ENCODE results near the gene CCR7. TPM values are rescaled to one million over a fixed set of nuclear protein-coding genes. Genes with fewer than 3 reads are reported as not detected.
A peak's percentile ranks its signal among the peaks of the same experiment; 100 is the strongest.

The CCR7 gene
- total and polyA plus RNA-seq, 2 of the 8 experiments (the other 6 are each of a cell fraction or from before 2014, with no cell fraction given): 0.12 to 0.17 TPM

DNA sequence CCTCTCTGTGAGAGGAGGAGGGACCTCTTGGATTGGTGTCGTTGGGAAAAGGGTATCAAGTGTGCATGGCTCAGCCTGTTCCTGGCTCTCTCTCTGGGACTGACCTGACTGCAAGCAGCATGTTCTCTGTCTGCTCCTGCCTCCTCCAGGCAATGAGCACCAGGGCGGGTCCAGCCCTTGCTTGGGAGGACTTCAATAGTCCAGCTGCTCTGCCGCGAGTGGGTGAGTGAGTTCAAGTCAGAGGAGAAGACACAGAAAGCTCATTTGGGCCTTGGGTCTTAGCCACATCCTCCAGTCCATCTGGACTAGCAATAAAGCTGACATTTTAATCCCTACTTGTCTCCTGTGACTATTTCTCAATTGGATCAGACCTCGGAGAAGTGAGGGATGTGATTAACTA, 38.6 kb downstream of the CCR7 start:
- H2BK12ac ChIP-seq (ENCODE audit: low read depth, low read length): peak overlapping the region; percentile 51; the same call in 1 of the 2 replicates
- 94% methylated on average over 5 of the region's 5 CpGs; no CpG with 5 or more reads in 1 of the 2 experiments for WGBS, 2 experiments (ENCODE audit: extremely low coverage in 1 of 2, insufficient coverage in 1 of 2, insufficient read length in 1 of 2, insufficient replicate concordance in 2 of 2, low coverage in 1 of 2, low lambda C conversion rate in 2 of 2, missing lambda C conversion rate in 1 of 2)
- no peak for TF ChIP-seq CBX5 (IDR thresholded peaks at IDR 0.05; ENCODE audit: low read depth, low read length)
- TF ChIP-seq SAP30 (IDR thresholded peaks at IDR 0.05; ENCODE audit: insufficient read depth, insufficient replicate concordance, low read length): no peak
- TF ChIP-seq POLR2AphosphoS5 (IDR thresholded peaks at IDR 0.05; ENCODE audit: low read depth, low read length): no peak
- no peak for TF ChIP-seq SP4 (IDR thresholded peaks at IDR 0.05; ENCODE audit: low read length)
- TF ChIP-seq ZNF274 (IDR thresholded peaks at IDR 0.05; ENCODE audit: borderline replicate concordance, extremely low read depth, low read length): no peak
- no peak for TF ChIP-seq TAF7 (optimal IDR thresholded peaks at IDR 0.05; ENCODE audit: borderline replicate concordance, low read depth, low read length)
- TF ChIP-seq BCL11A (IDR thresholded peaks at IDR 0.05; ENCODE audit: low read depth in 2 of 2, low read length in 2 of 2): no peak
- TF ChIP-seq TCF12 (IDR thresholded peaks at IDR 0.05; ENCODE audit: low read depth, low read length): no peak
- no peak for TF ChIP-seq PHF8 (conservative IDR thresholded peaks at IDR 0.05; ENCODE audit: low read depth, low read length)
- H3K23me2 ChIP-seq (ENCODE audit: low read depth, low read length): no peaks in the 10 kb centered on the region; the same call in 1 of the 2 replicates
- H3K27ac ChIP-seq (ENCODE audit: low read depth, low read length): no peak overlapping the region
- DNase-seq (ENCODE audit: low read depth in 1 of 2, low spot score in 2 of 2): no peak
- H3K36me3 ChIP-seq (ENCODE audit: control insufficient read depth in 2 of 4, insufficient read depth in 4 of 4, low read length in 3 of 4): no peaks in the 10 kb centered on the region
- H4K20me1 ChIP-seq (replicated peaks in 1 of 2; ENCODE audit: control insufficient read depth in 1 of 2, insufficient read depth in 2 of 2, low read length in 2 of 2): no peaks in the 10 kb centered on the region
- H3K79me1 ChIP-seq (ENCODE audit: low read depth, low read length): no peaks in the 10 kb centered on the region
- H2BK5ac ChIP-seq (ENCODE audit: low read depth, low read length): no peak overlapping the region
- no peak overlapping the region for H3K9ac ChIP-seq (replicated peaks in 1 of 4; ENCODE audit: extremely low read depth in 1 of 4, low read depth in 3 of 4, low read length in 3 of 4)
- H3K27me3 ChIP-seq (replicated peaks in 1 of 4; ENCODE audit: control insufficient read depth in 3 of 4, extremely low read depth in 1 of 4, insufficient read depth in 3 of 4, low read length in 3 of 4): no peaks in the 10 kb centered on the region
- no peak overlapping the region for H3K18ac ChIP-seq (ENCODE audit: extremely low read depth, low read length)
- no peak overlapping the region for H2AK5ac ChIP-seq (ENCODE audit: low read depth, low read length)
- 0 out of 2 replicates have a peak overlapping the region, but pooled peaks have one; percentile 14 for H2AFZ ChIP-seq (ENCODE audit: low read length)
- no peak for FAIRE-seq
- no peaks in the 10 kb centered on the region for H3K79me2 ChIP-seq (ENCODE audit: control insufficient read depth in 1 of 2, insufficient read depth in 2 of 2, low read length in 2 of 2)
- ChIA-PET CTCF (ENCODE audit: partially characterized antibody) (interaction anchor here (0.8 to 19.4 kb wide), 7 partner anchors 11 to 165 kb away, joined by 3 to 435 read pairs (median 4); partner anchors contain the start of gene IGFBP4), POLR2A (ENCODE audit: partially characterized antibody) (no interaction called here)
- H3K4me3 ChIP-seq (ENCODE audit: extremely low read depth in 1 of 4, insufficient read depth in 2 of 4, low read depth in 3 of 4, low read length in 4 of 4): no peak overlapping the region
- H2BK20ac ChIP-seq (ENCODE audit: low read length): 0 out of 2 replicates have a peak overlapping the region, but pooled peaks have one; percentile 55
- no peak overlapping the region for H3K4me2 ChIP-seq (ENCODE audit: insufficient read depth in 1 of 2, low read depth in 2 of 2, low read length in 2 of 2)
- no peak overlapping the region for H4K8ac ChIP-seq (ENCODE audit: extremely low read depth, insufficient read depth, low read length)
- H3K4ac ChIP-seq (replicated peaks; ENCODE audit: insufficient read length, low read depth, low read length): no peak overlapping the region
- H3K4me1 ChIP-seq (replicated peaks in 1 of 4; ENCODE audit: control insufficient read depth in 3 of 4, insufficient read depth in 4 of 4, low read length in 3 of 4): 0 out of 7 replicates have a peak, but pooled peaks cover 0 to 4% (median 0%) of the 10 kb centered on the region in 4 experiments
- H3K9me3 ChIP-seq (ENCODE audit: insufficient read depth in 2 of 2, low read depth in 1 of 2, low read length in 1 of 2): peaks cover 0 to 5% of the 10 kb centered on the region in 2 experiments; a peak in 1 of 4 replicates
- no peak overlapping the region for H2BK15ac ChIP-seq (ENCODE audit: low read length)
- H3K14ac ChIP-seq (ENCODE audit: insufficient read length): no peak overlapping the region
- no peak overlapping the region for H3K23ac ChIP-seq (ENCODE audit: insufficient read length)
- no peak overlapping the region for H3K56ac ChIP-seq (replicated peaks; ENCODE audit: insufficient read length, low read depth, low read length)
- H4K91ac ChIP-seq (replicated peaks; ENCODE audit: insufficient read length, low read length): no peak overlapping the region
- no peak overlapping the region for H2BK120ac ChIP-seq (replicated peaks; ENCODE audit: low read depth, low read length)
- H4K5ac ChIP-seq (ENCODE audit: insufficient read length, low read depth, low read length): no peak overlapping the region
